HG03558 (cell line): ENCODE results near the gene RALGPS2.
"Not testable (repeated sequence)": the region's sequence is repeated elsewhere in the genome, so short reads cannot be mapped to it uniquely, and the experiment has no call there.

Experiments used
- ATAC-seq: cut with Tn5 transposase; IDR thresholded peaks from one replicate; pipeline ENCODE4 v1.9.1; 2021; ENCODE audit warnings: moderate number of reproducible peaks; ENCODE audit not compliant: unreplicated experiment; ENCODE audit errors: extremely low read depth

The RALGPS2 gene

GRCh38 chr1:178847919-178848318 is 122.9 kb downstream of the RALGPS2 start:
- ATAC-seq, result not testable (repeated sequence)

DNA sequence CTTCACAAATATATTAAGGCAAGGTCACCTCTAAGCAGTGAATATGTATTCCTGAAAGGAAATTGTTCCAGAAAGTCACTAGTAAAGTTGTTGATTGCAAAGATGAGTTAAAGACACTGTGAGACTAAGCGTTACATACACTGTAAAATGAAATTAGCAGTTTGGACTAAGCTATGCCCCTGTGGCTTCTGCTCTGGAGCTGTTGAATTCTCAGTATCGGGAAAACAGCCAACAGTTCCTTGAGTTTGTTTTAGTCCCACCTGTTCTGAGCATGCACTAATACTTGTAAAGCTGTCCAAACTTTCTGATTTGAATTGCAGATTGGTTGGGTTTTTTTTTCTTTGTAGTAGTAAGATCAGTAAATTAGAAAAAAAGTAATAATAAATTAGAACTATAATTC is 124.9 kb downstream of the RALGPS2 start:
- no peak for ATAC-seq

DNA sequence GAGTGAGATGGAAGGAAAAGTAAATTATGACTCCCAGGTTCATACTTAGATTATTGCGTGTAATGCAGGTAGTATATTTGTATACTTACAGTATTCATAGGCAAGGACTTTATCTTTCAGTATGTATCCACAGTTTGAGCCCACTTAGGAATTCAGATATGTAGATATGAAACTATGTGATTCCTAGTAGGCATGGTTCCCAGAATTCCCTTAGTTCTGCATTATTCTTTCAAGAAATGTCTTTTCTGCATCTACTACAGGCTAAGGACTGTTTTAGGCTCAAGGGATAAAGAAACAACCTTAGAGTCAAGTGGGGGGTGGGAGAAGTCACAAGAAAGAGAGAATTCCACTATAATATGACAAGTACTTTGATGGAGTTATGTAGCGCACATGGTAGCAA is 132.1 kb downstream of the RALGPS2 start:
- ATAC-seq, result no peak

DNA sequence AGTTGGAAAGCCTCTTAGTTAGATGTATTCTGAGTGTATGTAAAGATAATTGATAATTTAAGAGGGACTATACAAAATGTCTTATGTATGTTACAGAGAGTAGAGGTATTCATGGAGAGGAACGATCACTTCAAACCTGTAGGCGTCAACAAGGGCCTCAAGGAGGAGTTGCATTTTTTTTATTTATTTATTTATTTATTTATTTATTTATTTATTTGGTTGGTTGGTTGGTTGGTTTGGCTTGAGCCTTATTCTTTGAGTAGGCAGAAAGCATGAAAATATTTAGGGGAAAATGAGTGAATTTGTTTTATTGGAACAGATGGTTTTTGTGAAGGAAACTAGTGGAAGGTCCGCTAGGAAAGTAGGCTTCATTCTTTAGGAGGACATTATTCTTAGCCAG is 137.4 kb downstream of the RALGPS2 start:
- ATAC-seq, result no peak

GRCh38 chr1:178862864-178863263 is 137.8 kb downstream of the RALGPS2 start:
- no peak for ATAC-seq

- no peak for ATAC-seq
These were observed 139.3 kb downstream of the RALGPS2 start for GRCh38 chr1:178864326-178864725.

DNA sequence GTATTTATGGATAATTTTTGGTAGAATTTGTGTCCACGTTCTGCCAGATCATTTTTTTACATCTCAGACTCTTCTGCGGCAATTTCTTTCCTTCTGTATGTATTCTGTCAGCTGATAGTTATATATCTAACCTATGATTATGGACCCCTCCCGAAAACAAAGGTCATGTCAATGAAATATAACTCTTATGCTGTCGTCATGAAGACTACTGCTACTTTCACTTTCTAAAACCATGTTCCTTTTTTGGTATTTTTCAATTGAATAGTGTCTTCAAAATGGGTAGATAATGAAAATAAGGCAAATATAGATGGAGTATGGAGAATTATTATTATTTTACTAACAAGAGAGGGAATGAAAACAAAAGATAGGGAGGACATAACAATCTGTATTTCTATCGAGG is 142.6 kb downstream of the RALGPS2 start:
- no peak for ATAC-seq

DNA sequence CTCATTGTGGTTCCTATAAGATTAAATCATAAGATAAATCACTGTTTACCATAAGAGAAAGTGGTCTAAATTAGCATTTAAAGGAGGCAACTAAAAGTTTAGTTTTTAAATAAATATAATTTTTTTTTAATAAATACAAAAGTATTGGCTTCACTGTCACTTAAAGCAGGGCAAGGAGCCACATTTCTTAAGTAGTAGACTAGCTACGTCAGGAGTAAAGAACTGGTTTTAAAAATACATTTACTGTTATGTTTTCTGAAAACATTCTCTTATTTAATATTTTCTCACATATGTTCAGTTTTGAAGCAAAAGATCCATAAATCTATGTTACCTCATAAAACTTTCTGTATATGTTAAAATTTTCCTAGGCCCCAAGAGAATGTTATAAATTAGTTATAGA is 143.7 kb downstream of the RALGPS2 start:
- no peak for ATAC-seq

- ATAC-seq, result no peak
These were observed 144.2 kb downstream of the RALGPS2 start for GRCh38 chr1:178869119-178869697.

DNA sequence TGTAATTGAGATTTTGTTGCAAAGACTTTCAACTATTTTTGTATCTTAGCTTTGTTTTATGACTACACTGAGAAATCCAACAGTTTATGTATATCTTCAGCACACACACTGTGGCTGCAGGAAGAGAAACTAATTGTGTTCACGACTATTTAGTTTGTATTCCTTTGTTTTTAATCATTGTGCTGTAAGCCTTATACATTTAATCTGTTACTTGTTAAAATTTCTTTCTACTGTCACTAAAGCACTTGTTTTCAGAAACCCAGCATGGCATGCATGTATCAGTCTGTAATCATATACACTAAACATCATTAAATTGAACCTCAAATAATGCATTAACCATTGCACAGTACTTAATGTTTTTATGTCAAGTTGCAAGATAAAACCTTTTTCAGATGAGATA is 145.2 kb downstream of the RALGPS2 start:
- no peak for ATAC-seq

DNA sequence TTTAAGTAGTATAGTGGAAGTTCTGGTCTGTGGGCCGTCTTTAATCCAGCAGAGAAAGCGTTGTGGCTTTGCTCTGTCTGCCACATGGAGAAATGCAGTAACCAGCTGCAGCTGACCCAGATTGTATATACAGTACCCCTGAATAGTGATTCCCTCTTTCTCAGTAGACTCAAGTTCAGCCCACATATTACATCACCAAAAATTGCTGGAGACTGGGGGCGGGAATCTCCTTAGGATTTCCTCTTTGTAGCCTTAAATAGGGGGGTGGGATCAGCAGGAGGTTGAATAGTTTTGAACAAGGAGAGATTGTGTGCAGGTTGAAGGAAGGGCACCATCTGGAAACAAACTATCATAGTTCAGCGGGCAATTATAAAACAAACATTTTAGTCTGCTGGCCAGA is 145.9 kb downstream of the RALGPS2 start, which contains the start of gene ANGPTL1:
ANGPTL1 (minus strand) TSS at position 134 of the 400 bp plus-strand sequence. CDS start 5,301 bp downstream, outside the sequence.
- ATAC-seq, result no peak

DNA sequence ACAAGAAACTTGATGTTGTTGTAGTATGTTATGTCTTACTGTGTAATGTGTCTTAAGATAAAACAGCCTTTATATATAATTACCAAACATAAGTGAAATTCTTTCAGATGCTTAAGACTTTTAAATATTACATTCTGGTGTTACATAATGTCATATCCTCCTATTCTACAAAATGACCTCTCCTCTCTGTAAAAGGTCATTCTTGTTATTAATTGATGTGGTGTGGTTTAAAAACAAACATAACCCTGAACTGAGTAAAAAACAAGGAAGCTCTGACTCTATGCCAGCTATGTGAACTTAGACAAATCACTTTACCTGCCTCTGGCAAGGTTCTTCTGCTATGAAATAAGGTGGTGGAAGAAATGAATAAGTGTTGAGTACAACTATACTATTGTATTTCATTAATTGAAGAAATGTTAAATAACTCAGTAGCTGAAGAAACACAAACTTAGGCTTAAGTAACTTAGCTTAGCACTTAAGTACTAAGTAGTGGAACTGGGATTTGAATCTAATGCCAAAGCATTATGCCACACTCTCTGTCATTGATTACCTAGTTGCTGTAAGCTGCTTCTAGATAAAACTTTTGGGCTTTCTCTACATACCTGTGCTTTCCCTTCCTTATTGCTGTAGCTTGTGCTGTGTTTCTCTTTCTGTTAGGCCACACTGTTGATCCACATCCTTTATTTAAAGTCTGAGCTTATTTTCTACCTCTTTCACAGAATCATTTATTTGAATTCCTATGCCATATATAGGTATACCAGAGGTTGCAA is 146.7 kb downstream of the RALGPS2 start:
- no peak for ATAC-seq

DNA sequence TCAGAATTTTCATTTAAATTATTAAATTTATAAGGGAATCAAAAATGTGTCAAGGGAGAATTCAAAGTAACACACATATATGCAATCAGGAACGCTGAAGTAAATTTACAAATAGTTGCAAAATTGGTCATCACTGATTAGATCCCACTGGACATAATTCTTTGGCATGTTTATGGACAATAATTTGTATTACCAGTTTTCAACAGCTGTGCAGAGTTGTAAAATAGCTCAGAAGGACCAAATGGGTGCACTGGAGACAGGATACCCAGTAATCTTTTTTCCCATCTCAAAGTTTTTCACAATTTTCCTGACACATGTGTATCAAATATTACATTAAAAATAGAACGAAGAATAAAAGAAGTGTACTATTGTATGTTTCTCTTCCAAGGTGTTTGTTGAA is 149.9 kb downstream of the RALGPS2 start:
- ATAC-seq, result no peak

DNA sequence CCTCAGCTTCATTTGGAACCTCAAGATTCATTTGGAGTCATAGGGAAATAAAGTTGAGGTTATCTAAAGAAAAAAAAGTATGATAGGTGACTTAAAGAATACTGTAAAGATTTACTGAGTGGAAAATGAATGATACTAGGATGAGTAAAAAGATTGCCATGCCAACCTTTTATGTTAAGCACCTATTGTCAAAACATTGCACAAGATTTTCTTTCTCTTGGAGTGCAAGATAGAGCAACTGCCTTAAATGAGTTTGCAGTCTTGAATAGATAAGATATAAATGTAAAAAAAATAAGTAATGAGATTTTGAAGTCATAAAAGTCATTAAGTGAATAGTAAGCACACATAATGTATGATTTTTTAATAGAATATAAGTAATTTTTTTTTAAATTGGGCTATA is 150.9 kb downstream of the RALGPS2 start:
- no peak for ATAC-seq

DNA sequence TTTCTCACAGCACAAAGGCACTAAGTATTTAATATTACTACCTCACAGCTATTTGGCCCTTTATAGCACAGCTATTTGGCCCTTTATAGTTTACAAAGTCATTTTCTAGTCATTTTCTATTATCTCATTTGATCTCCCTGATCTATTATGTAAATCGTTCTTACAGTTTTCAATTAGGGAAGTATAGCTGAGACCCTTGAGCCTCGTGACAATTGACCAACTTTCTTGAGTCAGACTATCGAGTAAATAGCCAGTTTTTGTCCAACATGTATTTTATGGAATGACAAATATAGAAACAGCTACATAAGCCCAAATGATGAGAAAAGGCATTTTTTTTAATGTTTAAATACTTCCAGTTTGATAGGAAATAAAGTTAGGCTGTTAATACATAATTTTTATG is 152.9 kb downstream of the RALGPS2 start:
- ATAC-seq, result no peak

DNA sequence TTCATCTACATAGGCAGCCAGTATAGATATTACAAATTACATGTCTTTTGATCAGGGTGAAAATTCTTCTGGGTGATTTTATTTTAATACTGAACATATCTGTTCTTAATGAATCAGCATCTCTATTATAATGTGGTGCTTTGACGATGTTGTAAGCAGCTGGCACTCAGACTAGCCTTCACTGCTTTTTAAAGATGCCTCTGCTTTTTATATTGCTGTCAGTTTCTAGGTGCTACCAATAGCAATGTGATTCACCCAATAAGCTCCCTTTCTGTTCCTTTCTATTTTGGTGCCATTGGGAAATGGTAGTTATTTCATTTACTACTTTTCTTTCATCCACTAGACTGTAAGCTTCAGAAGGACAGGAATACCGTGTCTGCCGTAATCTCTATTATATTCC is 156.9 kb downstream of the RALGPS2 start:
- ATAC-seq, result no peak

DNA sequence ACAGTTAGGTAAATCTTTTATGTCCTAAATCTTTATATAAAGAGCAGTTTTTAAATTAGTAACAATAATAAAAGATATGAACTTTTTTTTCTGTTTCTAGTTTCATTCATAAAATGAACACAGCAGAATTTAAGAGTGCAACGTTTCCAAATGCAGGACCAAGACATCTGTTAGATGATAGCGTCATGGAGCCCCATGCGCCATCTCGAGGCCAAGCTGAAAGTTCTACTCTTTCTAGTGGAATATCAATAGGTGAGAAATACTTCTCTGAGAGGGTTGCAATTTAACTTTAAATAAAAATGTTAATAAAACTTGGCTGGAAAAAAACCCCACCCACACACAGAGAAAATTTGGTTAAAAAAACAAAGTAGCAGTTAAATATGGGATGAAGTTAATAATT is 160.8 kb downstream of the RALGPS2 start:
- no peak for ATAC-seq

DNA sequence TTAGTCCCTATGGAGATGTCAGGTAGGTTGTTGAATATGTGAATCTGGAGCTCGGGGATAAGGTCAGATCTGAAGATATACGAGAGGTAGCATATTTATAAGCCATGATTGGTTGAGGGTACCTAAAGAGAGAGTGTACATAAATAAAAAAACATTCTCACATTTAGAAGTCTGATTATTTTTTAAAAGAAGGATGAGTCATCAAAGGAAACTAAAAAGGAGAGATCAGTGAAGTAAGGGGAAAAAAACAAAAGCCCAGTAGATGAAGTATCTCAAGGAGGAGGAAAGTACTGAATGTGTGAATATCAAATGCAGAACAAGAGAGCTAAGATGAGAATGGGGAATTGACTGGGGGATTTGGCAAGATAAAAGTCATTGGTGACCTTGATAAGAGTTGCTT is 161.5 kb downstream of the RALGPS2 start:
- no peak for ATAC-seq

- ATAC-seq, result no peak
These were observed 170.9 kb downstream of the RALGPS2 start for GRCh38 chr1:178895928-178896327.

- ATAC-seq, result no peak
These were observed 173.4 kb downstream of the RALGPS2 start for GRCh38 chr1:178898401-178898800.

- ATAC-seq, result no peak
These were observed 174.4 kb downstream of the RALGPS2 start for GRCh38 chr1:178899402-178899801.
